ENCODE measurements around the gene SKI.

SKI gene

DNA sequence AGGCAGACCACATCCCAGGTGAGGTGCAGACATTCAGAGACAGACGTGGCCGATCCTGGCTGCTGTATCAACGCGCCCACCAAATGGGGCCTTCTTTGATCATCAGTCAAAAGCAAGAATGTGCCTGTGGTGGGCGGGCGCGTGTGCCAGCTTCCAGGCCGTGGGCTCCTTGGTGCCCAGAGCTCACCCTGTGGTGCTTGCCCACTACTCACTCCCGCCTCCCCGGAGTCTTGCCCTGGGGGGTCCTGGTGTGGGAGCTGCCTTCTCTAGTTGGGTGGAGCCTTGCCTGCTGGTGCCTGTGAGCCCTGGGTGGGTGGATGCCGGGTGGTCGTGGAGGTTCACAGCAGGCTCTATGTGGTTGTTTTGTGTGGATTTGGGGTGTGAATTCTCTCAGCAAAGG is 70.6 kb downstream of the SKI start:
- DNase-seq: no peak

- DNase-seq: no peak
These were observed 71.1 kb downstream of the SKI start for GRCh38 chr1:2299131-2299627.

DNA sequence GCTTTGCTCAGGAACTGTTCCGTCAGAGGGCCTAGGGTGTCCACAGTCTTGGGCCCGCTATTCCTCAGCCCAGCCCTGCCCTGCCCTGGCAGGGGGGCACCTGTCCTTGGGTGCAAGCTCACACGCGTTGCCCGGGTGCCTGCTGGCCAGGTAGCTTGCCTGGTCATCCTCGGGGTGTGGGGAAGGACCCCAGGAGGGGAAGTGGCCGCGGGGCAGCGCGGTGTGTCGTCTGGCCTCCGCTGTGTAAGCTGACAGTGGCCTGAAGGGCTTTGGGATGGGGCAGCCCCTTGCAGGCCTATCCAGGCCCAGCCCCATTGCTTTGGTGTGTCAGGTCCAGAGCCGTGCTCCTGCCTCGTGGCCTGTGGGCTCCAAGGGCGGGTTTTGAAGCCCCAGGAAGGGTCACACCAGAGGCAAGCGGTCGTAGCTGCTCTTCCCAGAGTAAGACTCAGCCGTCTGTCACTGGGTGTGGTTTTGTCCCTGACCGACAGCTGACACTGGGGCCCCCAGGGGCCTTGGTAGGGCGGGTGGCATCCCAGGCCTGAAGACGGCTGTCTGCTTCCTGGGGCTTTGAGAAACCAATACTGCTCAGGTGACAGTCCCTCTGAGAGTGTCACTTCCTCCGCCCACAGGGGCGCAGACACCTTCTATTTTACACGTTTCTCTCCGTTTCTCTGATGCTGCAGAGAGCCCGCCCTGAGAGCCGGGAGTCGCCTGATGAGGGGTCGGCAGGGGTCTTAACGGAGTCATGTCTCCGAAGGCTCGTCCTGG is 72.1 kb downstream of the SKI start:
- peak; percentile 65 for DNase-seq

DNA sequence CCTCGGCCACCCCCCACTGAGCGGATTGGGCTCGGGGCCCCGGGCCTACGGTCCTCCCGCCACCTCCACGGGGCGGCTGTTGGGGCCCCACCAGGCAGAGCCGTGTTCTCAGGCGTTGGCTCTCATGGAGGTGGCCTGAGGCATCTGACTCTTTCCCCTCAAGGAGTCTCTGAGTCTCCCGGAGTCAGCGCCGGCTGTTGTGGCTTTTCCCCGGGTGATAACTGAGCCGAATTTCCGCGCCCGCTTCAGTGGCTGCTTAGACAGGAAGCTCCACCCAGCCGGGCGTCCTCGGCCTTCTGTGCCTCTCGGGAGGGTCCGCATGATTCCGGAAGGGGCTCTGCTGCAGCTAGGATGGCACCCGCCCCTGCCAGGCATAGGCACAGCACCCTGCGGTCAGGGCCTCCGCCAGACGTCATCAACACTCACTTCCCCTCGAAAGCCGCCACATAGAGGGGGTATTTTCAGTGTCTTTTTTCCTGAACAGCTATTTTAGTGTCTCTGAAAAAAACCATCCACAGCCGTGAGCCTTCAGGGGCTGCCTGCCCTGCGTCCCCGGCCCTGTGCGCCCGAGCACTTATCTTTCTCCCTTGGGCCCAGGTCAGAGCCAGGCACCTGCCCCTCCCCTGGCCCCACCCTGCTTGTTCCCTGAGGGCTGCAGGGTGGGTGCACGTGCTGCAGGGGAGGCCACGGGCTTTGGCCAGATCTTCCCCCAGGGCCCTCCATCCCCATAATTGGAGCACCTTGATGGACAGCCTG is 72.9 kb downstream of the SKI start:
- peak; percentile 93 for DNase-seq

DNA sequence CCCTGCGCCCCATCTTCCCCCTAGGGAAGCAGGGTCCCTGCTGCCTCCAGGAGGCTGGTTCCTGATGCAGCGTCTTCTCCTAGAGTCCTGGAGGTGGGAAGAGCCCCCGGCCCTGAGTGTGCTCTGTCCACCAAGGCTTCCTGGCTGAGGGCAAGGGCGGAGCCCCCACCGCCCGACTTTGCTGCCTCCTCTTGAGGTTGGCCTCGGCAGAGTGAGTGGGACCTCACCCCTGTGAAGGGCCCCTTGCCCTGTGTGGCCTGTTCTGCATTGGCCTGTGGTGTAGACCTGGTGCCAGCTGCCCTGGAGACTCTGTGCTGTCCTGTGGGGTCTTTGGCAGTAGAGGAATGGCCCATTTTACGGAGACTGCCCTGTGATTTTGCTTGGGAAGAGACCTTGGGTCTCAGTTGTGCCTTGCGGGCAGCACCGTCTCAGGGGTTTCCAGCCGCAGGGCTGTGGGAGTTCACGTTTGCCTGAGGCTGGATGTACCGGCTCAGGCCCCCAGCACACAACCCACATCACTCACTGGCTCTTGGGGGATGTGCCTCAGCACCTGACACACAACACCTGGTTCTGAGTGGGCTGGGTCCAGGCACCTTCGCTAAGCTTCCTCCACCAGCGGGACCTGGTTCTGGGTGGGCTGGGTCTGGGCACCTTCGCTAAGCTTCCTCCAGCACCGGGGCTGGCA is 73.6 kb downstream of the SKI start:
- DNase-seq: no peak

DNA sequence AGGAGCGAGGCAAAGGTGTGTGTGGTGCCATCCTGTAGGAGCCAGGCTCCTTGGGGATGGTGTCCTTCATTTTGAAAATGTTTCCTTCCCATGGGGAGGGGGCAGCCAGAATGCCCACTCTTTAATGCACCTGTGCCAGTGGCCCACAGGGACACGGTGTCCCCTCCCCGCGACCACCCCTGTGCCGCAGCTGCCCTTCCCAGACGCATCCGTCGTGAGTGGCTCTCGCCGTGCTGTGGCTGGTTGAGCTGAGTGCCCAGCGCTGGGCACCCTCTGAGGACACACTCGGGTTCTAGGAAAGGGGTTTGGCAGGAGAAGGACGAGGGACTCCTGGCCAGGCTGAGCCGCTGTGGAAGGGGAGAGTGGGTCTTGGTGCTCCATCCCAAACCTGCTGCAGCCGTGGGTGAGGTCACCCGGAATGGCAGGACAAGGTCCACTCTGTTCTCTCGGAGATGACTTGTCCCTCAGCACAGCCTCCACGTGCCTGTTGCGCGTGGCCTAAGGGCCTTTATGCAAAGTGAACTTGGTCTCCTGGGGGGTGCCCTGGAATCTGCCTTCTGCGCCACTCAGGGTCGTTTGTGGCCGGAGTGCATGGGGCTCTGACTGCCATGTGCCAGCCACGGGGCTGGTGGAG is 74.3 kb downstream of the SKI start:
- no peak for DNase-seq

DNA sequence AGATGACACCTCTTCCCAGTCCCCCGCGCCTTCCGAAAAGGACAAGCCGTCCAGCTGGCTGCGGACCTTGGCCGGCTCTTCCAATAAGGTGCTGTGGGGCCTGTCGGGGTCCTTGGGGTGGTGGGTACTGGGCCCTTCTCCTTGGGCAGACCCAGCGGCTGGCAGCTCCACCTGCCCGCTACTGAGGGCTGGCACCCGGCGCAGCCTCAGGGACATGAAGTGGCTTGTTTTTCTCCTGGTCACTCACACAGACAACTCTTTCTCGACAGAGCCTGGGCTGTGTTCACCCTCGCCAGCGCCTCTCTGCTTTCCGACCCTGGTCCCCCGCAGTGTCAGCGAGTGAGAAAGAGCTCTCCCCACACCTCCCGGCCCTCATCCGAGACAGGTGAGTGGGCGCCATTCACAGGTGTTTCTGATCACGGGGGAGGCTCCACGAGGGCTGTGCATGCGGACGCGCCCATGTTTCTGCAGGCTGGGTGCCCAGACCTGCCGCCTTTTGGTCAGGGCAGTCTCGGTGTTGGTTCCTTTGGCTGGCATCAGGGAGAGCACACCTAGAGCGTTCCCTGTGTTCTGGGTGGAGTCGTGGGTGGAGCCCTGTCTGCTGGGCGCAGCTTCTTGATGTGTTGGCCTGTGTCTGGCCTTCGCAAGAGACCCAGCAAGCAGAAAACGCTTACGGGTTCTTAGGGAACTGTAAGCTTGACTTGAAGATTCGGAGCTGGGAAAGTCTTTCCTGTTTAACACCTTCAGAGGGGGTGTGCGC is 75.1 kb downstream of the SKI start:
- DNase-seq: no peak

DNA sequence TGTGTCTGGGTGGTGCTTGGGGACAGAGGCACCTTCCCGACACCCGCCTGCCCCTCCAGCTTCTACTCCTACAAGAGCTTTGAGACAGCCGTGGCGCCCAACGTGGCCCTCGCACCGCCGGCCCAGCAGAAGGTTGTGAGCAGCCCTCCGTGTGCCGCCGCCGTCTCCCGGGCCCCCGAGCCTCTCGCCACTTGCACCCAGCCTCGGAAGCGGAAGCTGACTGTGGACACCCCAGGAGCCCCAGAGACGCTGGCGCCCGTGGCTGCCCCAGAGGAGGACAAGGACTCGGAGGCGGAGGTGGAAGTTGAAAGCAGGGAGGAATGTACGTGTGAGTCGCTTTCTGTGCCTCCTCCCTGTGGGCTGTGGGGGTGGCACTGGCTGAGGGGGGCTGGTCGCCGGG is 75.7 kb downstream of the SKI start:
- no peak for DNase-seq

DNA sequence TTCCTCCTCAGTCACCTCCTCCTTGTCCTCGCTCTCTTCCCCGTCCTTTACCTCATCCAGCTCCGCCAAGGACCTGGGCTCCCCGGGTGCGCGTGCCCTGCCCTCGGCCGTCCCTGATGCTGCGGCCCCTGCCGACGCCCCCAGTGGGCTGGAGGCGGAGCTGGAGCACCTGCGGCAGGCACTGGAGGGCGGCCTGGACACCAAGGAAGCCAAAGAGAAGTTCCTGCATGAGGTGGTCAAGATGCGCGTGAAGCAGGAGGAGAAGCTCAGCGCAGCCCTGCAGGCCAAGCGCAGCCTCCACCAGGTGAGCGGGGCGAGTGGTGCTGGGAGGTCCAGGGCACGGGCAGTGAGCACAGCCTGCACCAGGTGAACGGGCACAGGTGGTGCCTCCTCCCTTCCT is 76.2 kb downstream of the SKI start:
- DNase-seq: no peak

DNA sequence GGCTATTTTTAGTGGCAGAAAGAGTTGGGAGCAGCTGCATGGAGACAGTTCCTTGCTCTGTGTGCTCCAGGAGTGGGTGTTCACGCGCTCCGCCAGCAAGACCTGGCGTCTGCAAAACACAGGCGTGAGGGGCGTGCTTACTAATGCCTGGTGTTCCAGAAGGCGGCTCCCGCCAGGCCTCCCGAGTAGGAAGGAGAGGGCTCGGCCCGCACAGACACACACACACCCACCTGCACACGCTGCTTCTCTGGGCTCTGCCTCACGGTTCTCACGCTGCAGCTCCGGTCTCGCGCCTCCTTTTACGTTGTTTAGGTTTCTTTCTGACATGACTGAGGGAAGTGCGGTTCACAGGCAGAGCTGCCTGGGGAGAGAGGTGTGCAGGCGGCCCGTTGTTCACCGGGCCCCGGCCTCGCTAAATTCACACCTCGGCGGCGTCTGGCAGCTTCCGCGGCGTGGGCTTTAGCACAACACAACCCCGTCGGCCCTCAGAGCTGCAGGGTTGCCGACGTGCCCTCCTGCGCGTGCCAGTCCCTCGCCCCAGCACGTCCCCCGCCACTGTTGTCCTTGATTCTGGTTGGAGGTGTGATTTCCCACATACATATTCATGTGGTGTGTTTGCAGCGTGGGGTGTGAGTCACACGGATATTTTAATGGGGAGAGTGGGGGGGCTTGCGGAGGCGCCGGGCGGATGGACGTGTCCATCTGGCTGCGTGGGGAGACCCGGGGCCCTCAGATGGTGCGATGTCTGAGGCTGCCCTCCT is 77.0 kb downstream of the SKI start:
- no peak for DNase-seq

DNA sequence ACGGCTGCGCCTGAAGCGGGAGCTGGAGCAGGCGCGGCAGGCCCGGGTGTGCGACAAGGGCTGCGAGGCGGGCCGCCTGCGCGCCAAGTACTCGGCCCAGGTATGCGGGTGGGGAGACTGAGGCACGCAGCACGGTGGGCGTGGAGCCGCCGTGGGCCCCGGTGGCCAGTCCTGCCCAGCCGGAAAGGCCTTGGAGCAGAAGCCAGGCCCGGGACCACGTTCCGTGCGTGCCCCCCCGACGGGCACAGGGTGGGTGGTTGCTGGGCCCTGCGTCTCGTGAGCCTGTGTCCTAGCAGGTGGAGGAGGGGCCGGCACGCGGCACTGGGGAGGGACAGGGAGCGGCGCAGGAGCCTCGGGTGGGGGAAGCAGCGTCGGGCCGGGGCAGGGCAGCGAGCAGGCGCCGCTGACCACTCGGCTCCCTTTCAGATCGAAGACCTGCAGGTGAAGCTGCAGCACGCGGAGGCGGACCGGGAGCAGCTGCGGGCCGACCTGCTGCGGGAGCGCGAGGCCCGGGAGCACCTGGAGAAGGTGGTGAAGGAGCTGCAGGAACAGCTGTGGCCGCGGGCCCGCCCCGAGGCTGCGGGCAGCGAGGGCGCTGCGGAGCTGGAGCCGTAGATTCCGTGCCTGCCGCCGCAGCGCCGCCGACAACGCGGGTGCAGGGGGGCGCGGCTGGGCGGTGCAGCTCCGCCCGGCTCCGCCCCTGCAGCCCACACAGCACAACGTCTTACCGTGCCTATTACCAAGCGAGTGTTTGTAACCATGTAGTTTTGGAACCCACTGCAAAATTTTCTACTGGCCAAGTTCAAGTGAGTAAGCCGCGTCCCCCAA is 78.2 kb downstream of the SKI start:
- DNase-seq: no peak

DNA sequence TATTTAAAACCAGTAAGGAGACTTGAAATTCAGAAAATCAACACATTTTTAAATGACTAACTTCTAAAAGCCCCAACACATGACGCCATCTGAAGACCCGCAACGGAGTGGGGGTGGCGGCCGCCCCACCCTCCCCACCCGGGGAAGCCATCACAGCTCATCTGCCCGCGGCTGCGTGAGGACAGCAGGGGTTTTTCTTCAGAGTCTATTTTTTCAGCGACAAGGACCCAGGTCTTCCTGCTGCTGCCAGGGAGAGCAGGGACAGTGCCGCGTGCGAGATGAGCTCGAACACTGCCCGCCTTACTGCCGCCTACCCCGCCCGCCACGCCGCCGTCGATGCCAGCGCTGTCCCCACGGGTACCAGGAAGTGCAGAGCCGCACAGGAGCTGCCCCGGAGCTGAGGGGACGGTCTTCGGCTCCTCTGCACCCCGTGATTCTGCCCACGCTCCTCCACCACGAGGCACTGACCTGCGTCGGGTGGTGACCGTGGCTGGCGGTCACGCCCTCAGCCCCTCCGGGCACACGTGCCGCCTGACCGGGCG is 79.0 kb downstream of the SKI start:
- no peak for DNase-seq

DNA sequence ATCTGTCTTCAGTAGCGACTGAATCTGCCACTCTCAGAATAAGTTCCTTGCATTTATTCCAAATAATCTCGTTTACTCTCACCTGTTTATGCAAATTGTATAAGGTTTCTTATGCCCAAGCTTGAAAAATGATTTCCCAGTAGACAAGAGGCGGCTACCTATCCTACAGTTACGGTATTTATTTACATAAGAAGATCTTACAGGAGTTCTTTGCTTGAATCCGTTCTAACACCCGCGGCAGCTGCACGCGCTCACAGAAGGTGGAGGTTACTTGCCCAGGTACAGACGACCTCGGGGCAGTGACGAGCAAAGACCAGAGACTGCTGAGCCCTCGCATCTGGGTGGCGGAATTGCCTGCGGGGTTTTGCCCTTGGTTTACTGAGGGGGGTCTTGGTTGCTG is 79.9 kb downstream of the SKI start:
- no peak for DNase-seq

DNA sequence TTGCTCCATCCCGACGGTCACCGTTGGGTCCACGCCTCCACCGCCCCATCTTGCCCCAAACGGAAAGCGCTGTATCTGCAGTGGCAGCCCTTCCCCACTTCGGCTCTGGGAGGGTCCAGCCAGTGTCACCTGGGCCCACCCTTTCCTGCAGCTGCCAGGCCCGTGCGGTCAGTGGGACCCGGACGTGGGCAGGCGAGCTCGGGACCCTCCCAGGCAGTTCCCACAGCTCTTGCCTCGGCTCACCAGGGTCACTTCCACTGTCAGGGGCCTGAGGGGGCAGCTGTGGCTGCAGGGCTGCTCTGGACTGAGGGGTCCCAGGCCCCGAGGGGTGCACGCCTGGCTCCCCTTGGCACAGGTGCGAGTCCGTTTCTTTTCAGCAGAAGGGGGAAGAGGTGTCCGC is 80.7 kb downstream of the SKI start:
- DNase-seq: no peak

GRCh38 chr1:2310332-2311183 is 82.4 kb downstream of the SKI start:
- no peak for DNase-seq

- DNase-seq: no peak
These were observed 83.3 kb downstream of the SKI start for GRCh38 chr1:2311184-2312032.

GRCh38 chr1:2312160-2312514 is 84.0 kb downstream of the SKI start:
- no peak for DNase-seq

GRCh38 chr1:2312515-2313301 is 84.6 kb downstream of the SKI start:
- no peak for DNase-seq

Data from KG1 (cell line).